ENCODE data around the gene OR2T8.

Gene OR2T8

GRCh38 chr1:247919952-247920351, at the start of gene OR2T8:
Gene OR2T8 (plus strand): TSS chr1:247920252. CDS start chr1:247921018, 766 bp downstream.
- DNase-seq (ENCODE audit: low spot score), result no peak

- no peak for DNase-seq (ENCODE audit: low spot score)
Measured at GRCh38 chr1:247883346-247883745, 36.7 kb upstream of the OR2T8 start.

- no peak for DNase-seq (ENCODE audit: low spot score)
Measured at GRCh38 chr1:247884797-247885413, 35.1 kb upstream of the OR2T8 start.

- no peak for DNase-seq (ENCODE audit: low spot score)
Measured at GRCh38 chr1:247895163-247895637, 24.9 kb upstream of the OR2T8 start, which contains the start of gene OR2W3. Gene OR2W3 (plus strand): TSS chr1:247895587. CDS start chr1:247895587, 0 bp downstream.

- DNase-seq (ENCODE audit: low spot score), result no peak
Measured at GRCh38 chr1:247895976-247896375, 24.1 kb upstream of the OR2T8 start.

- no peak for DNase-seq (ENCODE audit: low spot score)
Measured at GRCh38 chr1:247904122-247904521, 15.9 kb upstream of the OR2T8 start.

GRCh38 chr1:247905181-247905580, 14.9 kb upstream of the OR2T8 start:
- DNase-seq (ENCODE audit: low spot score), result no peak

GRCh38 chr1:247905910-247906503, 14.0 kb upstream of the OR2T8 start:
- DNase-seq (ENCODE audit: low spot score), result peak; percentile 1

GRCh38 chr1:247906504-247907047, 13.5 kb upstream of the OR2T8 start:
- DNase-seq (ENCODE audit: low spot score), result peak; percentile 26

- no peak for DNase-seq (ENCODE audit: low spot score)
Measured at GRCh38 chr1:247908766-247909165, 11.3 kb upstream of the OR2T8 start.

GRCh38 chr1:247913786-247914185, 6.3 kb upstream of the OR2T8 start:
- no peak for DNase-seq (ENCODE audit: low spot score)

- no peak for DNase-seq (ENCODE audit: low spot score)
Measured at GRCh38 chr1:247914941-247915662, 5.0 kb upstream of the OR2T8 start.

GRCh38 chr1:247923941-247924340, 3.9 kb downstream of the OR2T8 start:
- DNase-seq (ENCODE audit: low spot score), result no peak

- no peak for DNase-seq (ENCODE audit: low spot score)
Measured at GRCh38 chr1:247924868-247925267, 4.8 kb downstream of the OR2T8 start, which contains the start of gene OR2AJ1. Gene OR2AJ1 (plus strand): TSS chr1:247924889. CDS start chr1:247933769, 8,880 bp downstream.

- no peak for DNase-seq (ENCODE audit: low spot score)
Measured at GRCh38 chr1:247933989-247934388, 13.9 kb downstream of the OR2T8 start.

- DNase-seq (ENCODE audit: low spot score), result no peak
Measured at GRCh38 chr1:247935781-247936180, 15.7 kb downstream of the OR2T8 start.

GRCh38 chr1:247936415-247936814, 16.4 kb downstream of the OR2T8 start:
- no peak for DNase-seq (ENCODE audit: low spot score)

GRCh38 chr1:247936965-247937734, 17.1 kb downstream of the OR2T8 start:
- DNase-seq (ENCODE audit: low spot score), result peak; percentile 85

GRCh38 chr1:247942624-247943023, 22.6 kb downstream of the OR2T8 start:
- DNase-seq (ENCODE audit: low spot score), result no peak

GRCh38 chr1:247948558-247948957, 28.5 kb downstream of the OR2T8 start, which contains the start of gene OR2L8:
Gene OR2L8 (plus strand): TSS chr1:247948858. CDS start chr1:247948858, 0 bp downstream.
- no peak for DNase-seq (ENCODE audit: low spot score)

- no peak for DNase-seq (ENCODE audit: low spot score)
Measured at GRCh38 chr1:247953408-247953807, 33.4 kb downstream of the OR2T8 start.

- no peak for DNase-seq (ENCODE audit: low spot score)
Measured at GRCh38 chr1:247961791-247962190, 41.7 kb downstream of the OR2T8 start.
